Vagina (tissue), 2 donors: Measurements from ENCODE around the gene TMPRSS13.

Experiments
- POLR2A ChIP-seq, 2 donors: fragments of 450-650 bp; IDR thresholded peaks; one replicate each; pipeline ENCODE4 v1.6.1; 2017; ENCODE audit warnings: antibody characterized with exemption in 2 of 2, mild to moderate bottlenecking in 2 of 2, moderate library complexity in 2 of 2
- TF ChIP-seq, protein P1 (sequence below), 3 experiments: fragments of 450-650 bp in 2 of 3; fragments of 200-600 bp in 1 of 3; sonication (generic) in 1 of 3; IDR thresholded peaks; one replicate each; pipeline ENCODE4 v1.5.1; 2017 to 2019; ENCODE audit warnings: antibody characterized with exemption in 3 of 3, mild to moderate bottlenecking in 2 of 3, moderate library complexity in 2 of 3

DNA sequence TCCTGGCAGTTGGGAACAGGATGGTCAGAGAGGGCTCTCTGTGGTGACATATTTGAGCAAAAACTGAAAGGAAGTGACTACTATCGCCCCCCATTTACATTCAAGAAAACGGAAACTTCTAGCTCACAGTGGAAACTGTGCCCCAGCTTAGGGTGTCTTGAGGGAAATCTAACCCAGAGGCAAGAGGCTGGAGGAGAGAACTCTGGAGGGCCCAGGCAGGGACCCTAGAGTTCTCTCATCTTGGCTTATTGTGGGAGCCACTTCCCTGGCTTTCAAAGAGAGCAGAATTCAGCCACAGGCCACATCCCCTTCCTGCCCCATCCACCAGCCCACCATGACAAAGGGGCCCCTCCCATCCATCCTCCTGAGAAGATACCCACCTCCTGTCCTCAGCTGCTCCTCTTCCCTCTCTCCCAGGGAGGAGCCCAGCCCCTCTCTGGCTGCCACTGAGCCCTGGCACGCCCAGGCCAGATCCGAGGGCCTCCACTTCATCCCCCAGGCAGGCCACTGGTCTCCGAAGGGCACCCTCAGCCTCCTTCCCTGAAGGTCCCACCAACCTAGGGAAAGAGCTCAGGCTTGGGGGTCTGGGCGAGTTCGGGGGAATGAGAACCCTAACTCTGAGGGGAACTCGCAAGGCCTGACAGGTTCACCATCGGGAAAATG is 1.6 kb upstream of the TMPRSS13 start:
- TF ChIP-seq POLR2A (IDR thresholded peaks at IDR 0.05): no peak
- TF ChIP-seq, protein P1, sequence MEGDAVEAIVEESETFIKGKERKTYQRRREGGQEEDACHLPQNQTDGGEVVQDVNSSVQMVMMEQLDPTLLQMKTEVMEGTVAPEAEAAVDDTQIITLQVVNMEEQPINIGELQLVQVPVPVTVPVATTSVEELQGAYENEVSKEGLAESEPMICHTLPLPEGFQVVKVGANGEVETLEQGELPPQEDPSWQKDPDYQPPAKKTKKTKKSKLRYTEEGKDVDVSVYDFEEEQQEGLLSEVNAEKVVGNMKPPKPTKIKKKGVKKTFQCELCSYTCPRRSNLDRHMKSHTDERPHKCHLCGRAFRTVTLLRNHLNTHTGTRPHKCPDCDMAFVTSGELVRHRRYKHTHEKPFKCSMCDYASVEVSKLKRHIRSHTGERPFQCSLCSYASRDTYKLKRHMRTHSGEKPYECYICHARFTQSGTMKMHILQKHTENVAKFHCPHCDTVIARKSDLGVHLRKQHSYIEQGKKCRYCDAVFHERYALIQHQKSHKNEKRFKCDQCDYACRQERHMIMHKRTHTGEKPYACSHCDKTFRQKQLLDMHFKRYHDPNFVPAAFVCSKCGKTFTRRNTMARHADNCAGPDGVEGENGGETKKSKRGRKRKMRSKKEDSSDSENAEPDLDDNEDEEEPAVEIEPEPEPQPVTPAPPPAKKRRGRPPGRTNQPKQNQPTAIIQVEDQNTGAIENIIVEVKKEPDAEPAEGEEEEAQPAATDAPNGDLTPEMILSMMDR (IDR thresholded peaks at IDR 0.05): no peak
